GM12872 (cell line): Measurements from ENCODE around the gene MSN.

Source experiments
- CTCF ChIP-seq: IDR thresholded peaks from 3 replicates; pipeline ENCODE4 v1.5.1; 2011; ENCODE audit warnings: low read depth, mild to moderate bottlenecking, low read length, moderate library complexity; ENCODE audit not compliant: insufficient read depth

Gene MSN

GRCh38 chrX:65679071-65679540 is 11.7 kb downstream of the MSN start:
- TF ChIP-seq CTCF, result no peak

GRCh38 chrX:65681810-65682209 is 14.4 kb downstream of the MSN start:
- TF ChIP-seq CTCF, result no peak

GRCh38 chrX:65685112-65685511 is 17.7 kb downstream of the MSN start:
- TF ChIP-seq CTCF, result no peak

- no peak for TF ChIP-seq CTCF
Measured at GRCh38 chrX:65686236-65686635, 18.8 kb downstream of the MSN start.

- TF ChIP-seq CTCF, result no peak
Measured at GRCh38 chrX:65687367-65687766, 19.9 kb downstream of the MSN start.

- TF ChIP-seq CTCF, result no peak
Measured at GRCh38 chrX:65688403-65688871, 21.0 kb downstream of the MSN start.

GRCh38 chrX:65689377-65689776 is 21.9 kb downstream of the MSN start:
- no peak for TF ChIP-seq CTCF
